Hepatocyte (in vitro differentiated cells): ENCODE data around the gene SETDB2. TPM values are rescaled to one million over a fixed set of nuclear protein-coding genes. Genes with fewer than 3 reads are reported as not detected.

Experiments
- DNase-seq: peaks from one replicate; pipeline ENCODE4 v3.0.0-alpha.2; 2016; ENCODE audit warnings: low spot score
- H2AFZ ChIP-seq: fragments of 200-600 bp; sonication (generic); 2 replicates; pipeline ENCODE4 v1.6.0; 2016; ENCODE audit warnings: antibody characterized with exemption, mild to moderate bottlenecking
- H3K27ac ChIP-seq: fragments of 200-600 bp; sonication (generic); 2 replicates; pipeline ENCODE4 v1.5.1; 2016; ENCODE audit warnings: mild to moderate bottlenecking
- H3K27me3 ChIP-seq: fragments of 200-600 bp; sonication (generic); 2 replicates; pipeline ENCODE4 v1.6.1; 2016
- H3K36me3 ChIP-seq: fragments of 200-600 bp; sonication (generic); replicated peaks from 2 replicates; pipeline ENCODE4 v1.5.1; 2016; ENCODE audit warnings: low read depth; ENCODE audit not compliant: insufficient read depth
- H3K4me1 ChIP-seq: fragments of 200-600 bp; sonication (generic); 2 replicates; pipeline ENCODE4 v1.5.1; 2016; ENCODE audit warnings: mild to moderate bottlenecking, moderate library complexity; ENCODE audit not compliant: insufficient read depth
- H3K4me2 ChIP-seq: fragments of 200-600 bp; sonication (generic); 2 replicates; pipeline ENCODE4 v1.6.0; 2016
- H3K4me3 ChIP-seq: fragments of 200-600 bp; sonication (generic); 2 replicates; pipeline ENCODE4 v1.5.1; 2016; ENCODE audit warnings: mild to moderate bottlenecking
- H3K79me2 ChIP-seq: fragments of 200-600 bp; sonication (generic); 2 replicates; pipeline ENCODE4 v1.6.0; 2017; ENCODE audit warnings: mild to moderate bottlenecking
- H3K9me2 ChIP-seq: fragments of 200-600 bp; sonication (generic); replicated peaks from 2 replicates; pipeline ENCODE4 v1.6.0; 2017; ENCODE audit warnings: mild to moderate bottlenecking; ENCODE audit not compliant: insufficient read depth
- H3K9me3 ChIP-seq: fragments of 200-600 bp; sonication (generic); 2 replicates; pipeline ENCODE4 v1.5.1; 2016; ENCODE audit warnings: low read depth, mild to moderate bottlenecking
- H4K20me1 ChIP-seq: fragments of 200-600 bp; sonication (generic); 2 replicates; pipeline ENCODE4 v1.6.0; 2016; ENCODE audit warnings: mild to moderate bottlenecking; ENCODE audit not compliant: insufficient read depth, poor library complexity, severe bottlenecking
- CTCF ChIP-seq: fragments of 200-600 bp; sonication (generic); IDR thresholded peaks from 2 replicates; pipeline ENCODE4 v1.5.1; 2016; ENCODE audit warnings: antibody characterized with exemption, mild to moderate bottlenecking; ENCODE audit not compliant: poor library complexity
- EZH2 ChIP-seq: fragments of 200-600 bp; sonication (generic); IDR thresholded peaks from 2 replicates; pipeline ENCODE4 v1.6.1; 2016; ENCODE audit warnings: antibody characterized with exemption, mild to moderate bottlenecking, borderline replicate concordance
- EZH2phosphoT487 ChIP-seq: fragments of 200-600 bp; sonication (generic); IDR thresholded peaks from one replicate; pipeline ENCODE4 v1.6.1; 2018; ENCODE audit warnings: antibody characterized with exemption, mild to moderate bottlenecking, low read depth, moderate library complexity; ENCODE audit not compliant: unreplicated experiment, severe bottlenecking
- WGBS: methylation state at CpG from one replicate; pipeline ENCODE4 v1.1.6; 2016; ENCODE audit warnings: low lambda C conversion rate; ENCODE audit errors: missing lambda C conversion rate; 5-methylcytosine and 5-hydroxymethylcytosine counted together
- polyA plus RNA-seq: library from polyadenylated mRNA; unstranded; fragments of >200 nt; fragmentation: Nextera tagmentation; extraction: Ambion mirVana; gene quantifications from 2 replicates; pipeline ENCODE4 v1.2.1, GENCODE V29; 2016
- total RNA-seq: library from RNA; depleted of rRNA; stranded (reverse); fragments of >200 nt; gene quantifications from 2 replicates; pipeline ENCODE4 v1.2.3, GENCODE V29; 2014

SETDB2 gene
- total and polyA plus RNA-seq, 2 experiments from 2014 or later: 8.9 to 14.5 TPM

DNA sequence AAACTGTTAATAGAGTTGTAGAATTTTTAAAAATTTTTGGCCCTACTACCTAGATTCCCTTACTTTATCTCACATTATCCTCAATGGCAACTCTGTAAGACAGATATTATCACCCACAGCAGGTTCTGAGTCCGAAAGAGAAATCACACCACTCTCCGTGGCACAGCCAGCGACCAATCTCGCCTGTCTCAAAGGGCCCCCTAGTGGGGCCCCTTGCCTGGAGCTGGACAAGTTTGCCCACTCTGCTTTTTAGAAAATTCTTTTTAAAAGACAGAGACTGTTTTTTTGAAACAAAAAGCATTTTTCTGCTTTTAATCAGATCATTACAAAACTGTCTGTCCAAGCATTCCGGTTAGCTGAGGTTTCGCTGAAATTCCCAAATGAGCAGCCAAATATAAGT, 73.4 kb downstream of the SETDB2 start:
- Histone ChIP-seq H4K20me1 (no peaks in the 10 kb centered on the region), H3K4me3 (no peak overlapping the region), H2AFZ (no peak overlapping the region), H3K4me1 (no peaks in the 10 kb centered on the region), H3K9me2 (no peaks in the 10 kb centered on the region), H3K36me3 (no peaks in the 10 kb centered on the region), H3K27me3 (no peaks in the 10 kb centered on the region), H3K79me2 (no peaks in the 10 kb centered on the region), H3K9me3 (no peaks in the 10 kb centered on the region), H3K27ac (no peak overlapping the region), H3K4me2 (no peak overlapping the region)
- DNase-seq: peak; percentile 36
- 60% methylated on average over 6 of the region's 6 CpGs for WGBS
- TF ChIP-seq CTCF: peak; percentile 39
- no peak for TF ChIP-seq EZH2

DNA sequence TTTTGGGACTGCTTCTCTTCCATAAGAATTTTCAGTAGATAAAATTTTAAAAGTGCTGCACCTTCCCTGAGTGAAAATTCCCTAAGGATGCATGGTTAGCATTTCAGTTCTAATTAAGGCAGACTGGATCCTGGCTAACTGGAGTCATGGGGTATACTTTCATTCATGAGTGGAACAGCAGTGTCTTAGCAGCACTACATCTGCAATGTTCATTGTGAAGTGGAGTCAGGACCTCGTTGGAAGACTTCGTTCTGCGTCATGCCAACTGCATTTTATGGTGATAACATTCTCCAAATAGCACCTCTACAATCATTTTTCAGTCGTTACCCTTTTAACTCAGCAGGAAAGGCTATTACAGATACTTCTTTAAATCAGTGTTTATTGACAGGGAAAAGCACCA, 77.2 kb downstream of the SETDB2 start:
- no peaks in the 10 kb centered on the region for H3K9me3 ChIP-seq
- no peaks in the 10 kb centered on the region for H3K36me3 ChIP-seq
- no peak for TF ChIP-seq CTCF
- TF ChIP-seq EZH2: no peak
- TF ChIP-seq EZH2phosphoT487: no peak
- no peak overlapping the region for H2AFZ ChIP-seq
- no peaks in the 10 kb centered on the region for H3K27me3 ChIP-seq
- H3K4me2 ChIP-seq: no peak overlapping the region
- H3K27ac ChIP-seq: no peak overlapping the region
- no peaks in the 10 kb centered on the region for H3K9me2 ChIP-seq
- DNase-seq: no peak
- no peak overlapping the region for H3K4me3 ChIP-seq
- H3K79me2 ChIP-seq: no peaks in the 10 kb centered on the region
- 89% methylated on average over 4 of the region's 4 CpGs for WGBS
- H4K20me1 ChIP-seq: no peaks in the 10 kb centered on the region
- H3K4me1 ChIP-seq: no peaks in the 10 kb centered on the region

DNA sequence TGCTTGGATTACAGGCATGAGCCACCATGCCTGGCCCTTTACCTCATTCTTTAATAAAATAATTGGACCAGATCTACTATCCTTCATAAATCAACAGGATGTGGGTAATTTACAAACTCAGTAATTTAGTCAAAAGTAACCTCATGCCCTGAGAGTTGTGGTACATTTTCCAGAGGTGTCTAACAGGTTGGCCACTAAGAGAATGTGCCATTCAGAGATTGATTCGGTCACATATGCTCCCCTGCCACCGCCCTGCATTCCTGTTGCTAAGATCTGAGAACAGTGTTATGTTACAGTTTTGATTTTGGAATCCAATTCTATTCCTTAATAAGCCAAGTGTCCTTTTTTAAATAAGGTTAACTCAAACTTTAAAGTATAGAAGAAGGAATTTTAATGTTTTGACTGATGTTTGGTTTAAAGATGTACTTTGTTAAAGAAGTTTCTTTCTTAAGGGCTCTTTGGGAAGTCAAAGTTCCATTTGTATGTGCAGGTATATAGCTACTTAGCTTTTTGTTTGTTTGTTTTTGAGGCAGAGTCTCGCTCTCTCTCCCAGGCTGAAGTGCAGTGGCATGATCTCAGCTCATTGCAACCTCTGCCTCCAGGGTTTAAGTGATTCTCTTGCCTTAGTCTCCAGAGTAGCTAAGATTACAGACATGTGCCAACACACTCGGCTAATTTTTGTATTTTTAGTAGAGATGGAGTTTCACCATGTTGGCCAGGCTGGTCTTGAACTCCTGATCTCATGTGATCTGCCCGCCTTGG, 80.8 kb downstream of the SETDB2 start:
- TF ChIP-seq EZH2phosphoT487 (no peak), EZH2 (no peak), CTCF (no peak)

More for the DNA sequence above, 80.8 kb downstream of the SETDB2 start:
- Histone ChIP-seq H3K4me1 (no peaks in the 10 kb centered on the region), H3K36me3 (no peaks in the 10 kb centered on the region), H3K27me3 (no peaks in the 10 kb centered on the region), H3K27ac (no peak overlapping the region), H3K79me2 (no peaks in the 10 kb centered on the region), H4K20me1 (no peaks in the 10 kb centered on the region), H3K4me3 (no peak overlapping the region), H2AFZ (no peak overlapping the region), H3K4me2 (no peak overlapping the region), H3K9me2 (no peaks in the 10 kb centered on the region), H3K9me3 (no peaks in the 10 kb centered on the region)
- WGBS: 96% methylated on average over 5 of the region's 5 CpGs
- no peak for DNase-seq
